ENCODE results near the gene SNTB2. TPM values are rescaled to one million over a fixed set of nuclear protein-coding genes. Genes with fewer than 3 reads are reported as not detected.

SNTB2 gene
- total and polyA plus RNA-seq, 2 of the 13 experiments (the other 11 are each of a cell fraction or from before 2014, with no cell fraction given) = 11.5 to 19.2 TPM

GRCh38 chr16:69351309-69352027 is 164.5 kb downstream of the SNTB2 start, which contains the start of gene TMED6 (continued):
- TF ChIP-seq KLF9 (CRISPR knock-in tag; IDR thresholded peaks at IDR 0.05; ENCODE audit: low read depth) (no peak), UBTF (CRISPR knock-in tag; IDR thresholded peaks at IDR 0.05) (peak; percentile 33; the same call in 1 of the 2 replicates), HCFC1 (IDR thresholded peaks at IDR 0.05; ENCODE audit: low read depth, low read length) (no peak), POLR2A (IDR thresholded peaks at IDR 0.05; ENCODE audit: insufficient read depth in 1 of 2, low read depth in 2 of 2, low read length in 2 of 2) (peak; percentile 33 to 72; a peak in 2 of 4 replicates), ZNF800 (CRISPR knock-in tag; IDR thresholded peaks at IDR 0.05) (peak; percentile 73; the same call in 1 of the 2 replicates), ZNF44 (CRISPR knock-in tag; IDR thresholded peaks at IDR 0.05) (no peak), MEIS2 (CRISPR knock-in tag; IDR thresholded peaks at IDR 0.05) (0 out of 2 replicates have a peak, but pooled peaks have one; percentile 41), THAP9 (CRISPR knock-in tag; IDR thresholded peaks at IDR 0.05; ENCODE audit: borderline replicate concordance) (0 out of 2 replicates have a peak, but pooled peaks have one; percentile 42), FOXJ3 (CRISPR knock-in tag; IDR thresholded peaks at IDR 0.05; ENCODE audit: borderline replicate concordance) (no peak)

Small RNA genes lying within 50 kb of the gene (small RNA-seq; reads per million reads assigned to genes)
- gene RF00019 (ENCODE audit: insufficient read depth in 2 of 3, insufficient read length in 3 of 3, low read depth in 2 of 3, low replicate concordance in 1 of 3) = 0 reads per million in 3 experiments
- 0 to 0.97 (median 0.20) reads per million in 3 experiments for gene RNU6-22P (ENCODE audit: insufficient read depth in 2 of 3, insufficient read length in 3 of 3, low read depth in 2 of 3, low replicate concordance in 1 of 3)

Other genes starting within 250 kb of the SNTB2 start
- gene HAS3, start 81.5 kb upstream of the SNTB2 start, total RNA-seq (2016; rRNA removed; fragmentation: Illumina TruSeq; extraction: Trizol) = 0.04 TPM in 1 of 2 replicates, not detected in the other
- 0.30 and 0.64 TPM in 2 replicates for gene HAS3, start 81.5 kb upstream of the SNTB2 start, polyA plus RNA-seq (2011; rRNA removed)
- 37.2 and 64.1 TPM in 2 replicates for gene CHTF8, start 54.6 kb upstream of the SNTB2 start, total RNA-seq (2016; rRNA removed; fragmentation: Illumina TruSeq; extraction: Trizol)
- 67.5 and 74.3 TPM in 2 replicates for gene CHTF8, start 54.6 kb upstream of the SNTB2 start, polyA plus RNA-seq (2011; rRNA removed)
- gene UTP4, start 54.5 kb upstream of the SNTB2 start, total RNA-seq (2016; rRNA removed; fragmentation: Illumina TruSeq; extraction: Trizol) = 30.0 and 57.1 TPM in 2 replicates
- 85.8 and 91.2 TPM in 2 replicates for gene UTP4, start 54.5 kb upstream of the SNTB2 start, polyA plus RNA-seq (2011; rRNA removed)
- gene VPS4A, start 124.2 kb downstream of the SNTB2 start, total RNA-seq (2016; rRNA removed; fragmentation: Illumina TruSeq; extraction: Trizol) = 21.0 and 27.9 TPM in 2 replicates
- gene VPS4A, start 124.2 kb downstream of the SNTB2 start, polyA plus RNA-seq (2011; rRNA removed) = 13.2 and 15.7 TPM in 2 replicates
- gene PDF, start 143.4 kb downstream of the SNTB2 start, total RNA-seq (2016; rRNA removed; fragmentation: Illumina TruSeq; extraction: Trizol) = 26.8 and 48.8 TPM in 2 replicates
- 12.4 and 15.5 TPM in 2 replicates for gene PDF, start 143.4 kb downstream of the SNTB2 start, polyA plus RNA-seq (2011; rRNA removed)
- 52.1 and 55.3 TPM in 2 replicates for gene COG8, start 152.4 kb downstream of the SNTB2 start, total RNA-seq (2016; rRNA removed; fragmentation: Illumina TruSeq; extraction: Trizol)
- 45.5 and 53.9 TPM in 2 replicates for gene COG8, start 152.4 kb downstream of the SNTB2 start, polyA plus RNA-seq (2011; rRNA removed)
- gene NIP7, start 152.6 kb downstream of the SNTB2 start, total RNA-seq (2016; rRNA removed; fragmentation: Illumina TruSeq; extraction: Trizol) = 114 and 144 TPM in 2 replicates
- gene NIP7, start 152.6 kb downstream of the SNTB2 start, polyA plus RNA-seq (2011; rRNA removed) = 14.0 and 15.3 TPM in 2 replicates
- 6.4 and 14.4 TPM in 2 replicates for gene TMED6, start 164.6 kb downstream of the SNTB2 start, total RNA-seq (2016; rRNA removed; fragmentation: Illumina TruSeq; extraction: Trizol)
- gene TMED6, start 164.6 kb downstream of the SNTB2 start, polyA plus RNA-seq (2011; rRNA removed) = 9.8 and 10.5 TPM in 2 replicates
- gene TERF2, start 198.8 kb downstream of the SNTB2 start, total RNA-seq (2016; rRNA removed; fragmentation: Illumina TruSeq; extraction: Trizol) = 9.7 and 18.2 TPM in 2 replicates
- 16.6 and 20.2 TPM in 2 replicates for gene TERF2, start 198.8 kb downstream of the SNTB2 start, polyA plus RNA-seq (2011; rRNA removed)
- 432 and 638 TPM in 2 replicates for gene CYB5B, start 237.5 kb downstream of the SNTB2 start, total RNA-seq (2016; rRNA removed; fragmentation: Illumina TruSeq; extraction: Trizol)
- 207 and 234 TPM in 2 replicates for gene CYB5B, start 237.5 kb downstream of the SNTB2 start, polyA plus RNA-seq (2011; rRNA removed)